Activated naive CD4-positive, alpha-beta T cell treated with anti-CD3 and anti-CD28 coated beads for 36 hours (primary cell): ENCODE results near the gene SCN2A. TPM values are rescaled to one million over a fixed set of nuclear protein-coding genes. Genes with fewer than 3 reads are reported as not detected.
"Not testable (repeated sequence)": the region's sequence is repeated elsewhere in the genome, so short reads cannot be mapped to it uniquely, and the experiment has no call there.

Source experiments
- CTCF ChIA-PET: fragments of 350-600 bp; sonication (Branson Sonifier 250); formaldehyde crosslinking; loops from one replicate; lab custom pipeline; 2021; ENCODE audit warnings: antibody characterized with exemption; lab: Charles Lee
- DNase-seq: peaks from one replicate; pipeline ENCODE4 v3.0.0-alpha.2; 2020
- H3K27ac Mint-ChIP-seq: one replicate; pipeline ENCODE4 v1.8.0; 2021; ENCODE audit warnings: mild to moderate bottlenecking, mixed read lengths
- H3K27me3 Mint-ChIP-seq: one replicate; pipeline ENCODE4 v1.8.0; 2021; ENCODE audit warnings: low read depth, mixed read lengths
- H3K36me3 Mint-ChIP-seq: one replicate; pipeline ENCODE4 v1.8.0; 2021; ENCODE audit warnings: low read depth, mixed read lengths
- H3K4me1 Mint-ChIP-seq: one replicate; pipeline ENCODE4 v1.8.0; 2021; ENCODE audit warnings: low read depth, mixed read lengths
- H3K4me3 Mint-ChIP-seq: one replicate; pipeline ENCODE4 v1.8.0; 2021; ENCODE audit warnings: mild to moderate bottlenecking, moderate library complexity, mixed read lengths
- H3K9me3 Mint-ChIP-seq: one replicate; pipeline ENCODE4 v1.8.0; 2021; ENCODE audit warnings: mixed read lengths
- intact Hi-C: fragments of 100-400 bp; cut with micrococcal nuclease; formaldehyde crosslinking; loops from one replicate; pipeline ENCODE4 v1.15.1; 2023
- total RNA-seq, 2 experiments: library from RNA; stranded (reverse); gene quantifications; one replicate each; pipeline ENCODE4 v1.2.3, GENCODE V29; 2021

SCN2A gene
- total RNA-seq, 2 experiments from 2014 or later = 0.10 to 0.14 TPM

- H3K36me3 Mint-ChIP-seq, DNase-seq, H3K9me3 Mint-ChIP-seq, H3K4me3 Mint-ChIP-seq, H3K4me1 Mint-ChIP-seq, intact Hi-C loops, H3K27ac Mint-ChIP-seq: not testable (repeated sequence)
- CTCF ChIA-PET = interaction anchor here (0.6 kb wide), 1 partner anchor 57 kb away, joined by 4 read pairs; the partner anchor contains the start of gene SCN3A
- H3K27me3 Mint-ChIP-seq = peaks cover 19% of the 10 kb centered on the region
Observed at GRCh38 chr2:165260347-165260746, 21.1 kb downstream of the SCN2A start.

- H3K27ac Mint-ChIP-seq = no peak overlapping the region
Observed at GRCh38 chr2:165268754-165269153, 29.5 kb downstream of the SCN2A start.

GRCh38 chr2:165273176-165273575 is 34.0 kb downstream of the SCN2A start:
- H3K27me3 Mint-ChIP-seq = peaks cover 5% of the 10 kb centered on the region
- DNase-seq = no peak
- CTCF ChIA-PET = no interaction called here
- H3K4me1 Mint-ChIP-seq = peaks cover 15% of the 10 kb centered on the region
- H3K36me3 Mint-ChIP-seq = no peaks in the 10 kb centered on the region
- intact Hi-C loops = no loop called here
- H3K27ac Mint-ChIP-seq = no peak overlapping the region
- H3K4me3 Mint-ChIP-seq = no peak overlapping the region
- no peaks in the 10 kb centered on the region for H3K9me3 Mint-ChIP-seq

More at GRCh38 chr2:165268754-165269153, 29.5 kb downstream of the SCN2A start:
- Mint-ChIP-seq H3K9me3 (no peaks in the 10 kb centered on the region), H3K4me1 (peaks cover 10% of the 10 kb centered on the region), H3K4me3 (no peak overlapping the region), H3K27me3 (peaks cover 5% of the 10 kb centered on the region), H3K36me3 (no peaks in the 10 kb centered on the region)
- CTCF ChIA-PET = no interaction called here
- intact Hi-C loops = no loop called here
- peak; percentile 12 for DNase-seq

GRCh38 chr2:165274698-165275097 is 35.5 kb downstream of the SCN2A start:
- no peak for DNase-seq
- intact Hi-C loops = no loop called here
- H3K4me1 Mint-ChIP-seq = peaks cover 15% of the 10 kb centered on the region
- peaks cover 5% of the 10 kb centered on the region for H3K27me3 Mint-ChIP-seq
- no peaks in the 10 kb centered on the region for H3K36me3 Mint-ChIP-seq
- CTCF ChIA-PET = interaction anchor here (1.1 kb wide), 1 partner anchor 91 kb away, joined by 7 read pairs; no protein-coding TSS in a partner anchor
- no peak overlapping the region for H3K27ac Mint-ChIP-seq
- no peak overlapping the region for H3K4me3 Mint-ChIP-seq
- H3K9me3 Mint-ChIP-seq = no peaks in the 10 kb centered on the region

DNA sequence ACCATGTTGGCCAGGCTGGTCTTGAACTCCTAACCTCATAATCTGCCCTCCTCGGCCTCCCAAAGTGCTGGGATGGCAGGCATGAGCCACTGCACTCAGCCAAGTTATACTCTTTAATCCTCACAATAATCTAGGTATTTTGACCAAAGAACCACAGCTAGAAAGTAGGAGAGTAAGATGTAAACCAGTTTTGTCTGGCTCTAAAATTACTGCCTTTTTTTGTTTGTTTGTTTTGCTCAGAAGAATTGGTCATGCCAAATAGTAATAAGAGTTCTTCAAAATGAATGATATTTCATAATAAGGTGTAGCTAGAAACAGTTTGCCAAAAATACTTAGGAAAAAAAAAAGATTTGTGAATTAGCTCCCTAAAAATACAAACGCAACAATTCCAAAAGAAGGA is 36.7 kb downstream of the SCN2A start:
- CTCF ChIA-PET = no interaction called here
- H3K36me3 Mint-ChIP-seq = no peaks in the 10 kb centered on the region
- peaks cover 15% of the 10 kb centered on the region for H3K4me1 Mint-ChIP-seq
- H3K27me3 Mint-ChIP-seq = peaks cover 5% of the 10 kb centered on the region
- no peaks in the 10 kb centered on the region for H3K9me3 Mint-ChIP-seq
- no peak overlapping the region for H3K27ac Mint-ChIP-seq
- intact Hi-C loops = no loop called here
- DNase-seq = no peak
- no peak overlapping the region for H3K4me3 Mint-ChIP-seq

DNA sequence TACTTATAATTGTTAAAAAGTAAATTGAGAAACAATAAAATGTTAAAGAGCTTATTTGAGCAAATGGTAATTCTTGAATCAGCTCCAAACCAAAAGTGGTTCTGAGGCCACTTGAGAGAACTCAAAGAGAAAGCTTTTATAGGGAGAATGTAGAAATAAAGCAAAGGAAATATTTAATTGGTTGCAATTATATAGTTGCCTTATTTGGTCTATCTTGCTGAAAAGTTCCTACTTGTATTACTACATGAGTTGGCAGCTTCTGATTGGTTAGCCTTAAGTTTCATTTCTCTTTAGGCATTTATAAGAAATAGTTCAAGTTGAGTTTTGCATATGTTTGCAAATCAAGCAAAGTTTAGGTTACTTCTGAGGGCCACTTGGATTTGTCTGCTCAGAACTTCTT is 38.1 kb downstream of the SCN2A start:
- DNase-seq = no peak
- Mint-ChIP-seq H3K36me3 (no peaks in the 10 kb centered on the region), H3K9me3 (no peaks in the 10 kb centered on the region), H3K27me3 (peaks cover 5% of the 10 kb centered on the region), H3K4me3 (no peak overlapping the region), H3K27ac (no peak overlapping the region), H3K4me1 (peaks cover 15% of the 10 kb centered on the region)
- intact Hi-C loops = no loop called here
- CTCF ChIA-PET = no interaction called here

GRCh38 chr2:165277860-165278656 is 38.8 kb downstream of the SCN2A start:
- peak overlapping the region; percentile 16 for H3K27ac Mint-ChIP-seq
- peak; percentile 10 for DNase-seq
- no peak overlapping the region for H3K4me3 Mint-ChIP-seq
- H3K9me3 Mint-ChIP-seq = no peaks in the 10 kb centered on the region
- no peaks in the 10 kb centered on the region for H3K36me3 Mint-ChIP-seq
- intact Hi-C loops = loop anchor here (2.0 kb wide), 1 partner anchor 15 kb away; no protein-coding TSS in a partner anchor
- peaks cover 5% of the 10 kb centered on the region for H3K27me3 Mint-ChIP-seq
- H3K4me1 Mint-ChIP-seq = peaks cover 15% of the 10 kb centered on the region
- CTCF ChIA-PET = interaction anchor here (1.0 kb wide), 1 partner anchor 264 kb away, joined by 3 read pairs; no protein-coding TSS in a partner anchor

- Mint-ChIP-seq H3K36me3 (no peaks in the 10 kb centered on the region), H3K4me3 (no peak overlapping the region), H3K4me1 (peaks cover 13% of the 10 kb centered on the region), H3K9me3 (no peaks in the 10 kb centered on the region), H3K27me3 (no peaks in the 10 kb centered on the region), H3K27ac (no peak overlapping the region)
- intact Hi-C loops = no loop called here
- DNase-seq = no peak
- CTCF ChIA-PET = no interaction called here
Observed at GRCh38 chr2:165280356-165280755, 41.1 kb downstream of the SCN2A start.

DNA sequence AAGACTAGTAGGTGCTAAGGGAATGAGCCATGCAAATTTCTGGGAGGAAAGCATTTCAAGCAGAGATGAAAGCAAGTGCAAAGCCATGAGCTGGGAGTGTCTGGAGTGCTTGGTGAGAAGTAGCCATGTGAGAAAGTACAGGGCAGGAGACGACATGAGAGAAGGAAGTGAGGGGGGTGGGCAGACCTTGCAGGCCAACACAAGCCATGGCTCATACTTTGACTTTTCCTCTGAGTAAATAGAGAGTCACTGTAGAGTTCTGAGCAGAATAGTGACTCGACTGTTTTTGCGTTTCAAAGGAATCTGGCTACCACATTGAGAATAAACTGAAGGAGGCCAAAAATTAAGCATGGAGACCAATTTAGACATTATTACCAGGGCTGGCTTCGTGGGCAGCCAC is 42.2 kb downstream of the SCN2A start:
- H3K9me3 Mint-ChIP-seq = no peaks in the 10 kb centered on the region
- no peak overlapping the region for H3K27ac Mint-ChIP-seq
- no peak overlapping the region for H3K4me3 Mint-ChIP-seq
- intact Hi-C loops = no loop called here
- DNase-seq = no peak
- no peaks in the 10 kb centered on the region for H3K27me3 Mint-ChIP-seq
- H3K4me1 Mint-ChIP-seq = peaks cover 13% of the 10 kb centered on the region
- H3K36me3 Mint-ChIP-seq = no peaks in the 10 kb centered on the region
- CTCF ChIA-PET = no interaction called here

GRCh38 chr2:165283342-165283741 is 44.1 kb downstream of the SCN2A start:
- Mint-ChIP-seq H3K27ac (no peak overlapping the region), H3K36me3 (no peaks in the 10 kb centered on the region), H3K4me3 (no peak overlapping the region), H3K4me1 (peaks cover 4% of the 10 kb centered on the region), H3K9me3 (no peaks in the 10 kb centered on the region), H3K27me3 (no peaks in the 10 kb centered on the region)
- intact Hi-C loops = no loop called here
- CTCF ChIA-PET = interaction anchor here (0.6 kb wide), 1 partner anchor 10 kb away, joined by 3 read pairs; no protein-coding TSS in a partner anchor
- no peak for DNase-seq

DNA sequence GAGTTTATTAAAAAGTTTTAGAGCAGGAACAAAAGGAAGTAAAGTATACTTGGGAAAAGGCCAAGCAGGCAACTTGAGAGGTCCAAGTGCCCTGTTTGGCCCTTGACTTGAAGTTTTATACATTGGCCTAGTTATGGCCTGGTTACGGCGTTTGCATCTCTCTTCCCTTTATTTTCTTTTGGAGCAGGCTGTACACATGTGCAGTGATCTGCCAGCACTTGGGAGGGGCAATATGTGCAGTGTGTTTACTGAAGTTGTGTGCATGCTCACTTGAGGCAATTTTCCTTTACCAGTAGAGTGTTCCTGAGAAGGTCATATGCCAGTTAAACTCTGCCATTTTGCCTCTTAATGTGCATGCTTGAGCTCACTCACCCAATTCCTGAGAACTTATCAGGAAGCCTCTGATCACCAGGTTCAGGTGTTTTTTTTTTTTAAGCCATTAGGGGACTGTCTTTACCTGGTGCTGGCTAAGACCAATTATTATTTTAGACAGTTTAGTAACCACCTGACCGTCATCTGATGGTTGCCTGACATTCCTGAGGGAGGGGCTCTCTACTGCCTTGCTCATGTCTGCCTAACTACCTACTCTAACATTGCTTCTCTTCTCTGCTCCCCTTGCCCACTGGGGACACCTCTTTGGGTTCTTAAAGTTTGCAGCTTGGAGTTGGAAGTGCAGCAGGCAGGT is 48.0 kb downstream of the SCN2A start:
- CTCF ChIA-PET = no interaction called here
- H3K27me3 Mint-ChIP-seq = peaks cover 6% of the 10 kb centered on the region
- H3K4me1 Mint-ChIP-seq = no peaks in the 10 kb centered on the region

GRCh38 chr2:165289069-165289468 is 49.9 kb downstream of the SCN2A start:
- Mint-ChIP-seq H3K36me3 (no peaks in the 10 kb centered on the region), H3K4me3 (no peak overlapping the region), H3K27me3 (peaks cover 10% of the 10 kb centered on the region), H3K27ac (no peak overlapping the region), H3K4me1 (peaks cover 1% of the 10 kb centered on the region), H3K9me3 (no peaks in the 10 kb centered on the region)
- intact Hi-C loops = no loop called here
- CTCF ChIA-PET = no interaction called here
- DNase-seq = no peak

More for the DNA sequence above, 48.0 kb downstream of the SCN2A start:
- H3K36me3 Mint-ChIP-seq = no peaks in the 10 kb centered on the region
- no peaks in the 10 kb centered on the region for H3K9me3 Mint-ChIP-seq
- no peak for DNase-seq
- intact Hi-C loops = no loop called here
- no peak overlapping the region for H3K27ac Mint-ChIP-seq
- no peak overlapping the region for H3K4me3 Mint-ChIP-seq
